ENCODE measurements around the gene FAM25G. TPM values are rescaled to one million over a fixed set of nuclear protein-coding genes. Genes with fewer than 3 reads are reported as not detected.
"Not testable (repeated sequence)": the region's sequence is repeated elsewhere in the genome, so short reads cannot be mapped to it uniquely, and the experiment has no call there.

FAM25G gene
- polyA plus RNA-seq, 3 donors, result not detected

DNA sequence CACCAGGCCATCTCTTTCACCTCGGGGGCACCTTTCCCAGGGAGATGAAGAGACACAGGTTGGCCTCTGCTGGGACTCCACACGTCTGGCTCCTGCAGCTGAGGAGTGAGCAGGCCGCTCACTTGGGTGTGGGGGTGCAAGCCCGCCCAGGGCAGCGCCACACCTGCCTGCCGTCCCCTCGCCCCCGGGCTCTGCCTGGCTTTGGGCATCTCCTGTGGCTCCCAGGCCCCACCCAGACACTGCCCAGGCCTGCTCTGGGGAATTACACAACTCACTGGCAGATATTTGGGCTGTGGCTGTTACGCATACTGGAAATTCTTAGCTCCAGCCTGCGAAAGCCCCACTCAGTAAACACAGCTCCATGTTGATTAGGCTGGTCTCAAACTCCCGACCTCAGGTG, 7.6 kb downstream of the FAM25G start, which contains the start of gene ANXA8:
Gene ANXA8 (minus strand): TSS at position 193 of the 400 bp plus-strand sequence. CDS start 182 bp downstream, at position 11.
- H3K36me3 ChIP-seq (replicated peaks in 1 of 2; ENCODE audit: control insufficient read depth in 1 of 2, insufficient read depth in 2 of 2, low read length in 2 of 2); H3K4me2 ChIP-seq (replicated peaks; ENCODE audit: extremely low read depth, low read length, poor library complexity, severe bottlenecking); H3K27me3 ChIP-seq (ENCODE audit: control insufficient read depth in 2 of 2, insufficient read depth in 2 of 2, low read length in 2 of 2); H3K9ac ChIP-seq (ENCODE audit: insufficient read depth, low read length, poor library complexity, severe bottlenecking); DNase-seq; H3K4me3 Mint-ChIP-seq; H3K9me3 Mint-ChIP-seq; H3K4me1 ChIP-seq (ENCODE audit: control insufficient read depth in 1 of 2, insufficient read depth in 2 of 2, low read length in 2 of 2); H3K27ac ChIP-seq (ENCODE audit: low read depth in 1 of 2, low read length in 2 of 2); H3K36me3 Mint-ChIP-seq; H3K4me3 ChIP-seq (replicated peaks in 1 of 3; ENCODE audit: low read depth in 2 of 3, low read length in 3 of 3); H3K27ac Mint-ChIP-seq; H2AFZ ChIP-seq (ENCODE audit: insufficient read depth, low read depth, low read length, poor library complexity, severe bottlenecking); H3K9me3 ChIP-seq (replicated peaks in 1 of 2; ENCODE audit: control insufficient read depth in 1 of 2, insufficient read depth in 1 of 2, low read length in 2 of 2); H3K4me1 Mint-ChIP-seq; H3K27me3 Mint-ChIP-seq (ENCODE audit: low read depth in 3 of 3); H3K79me2 ChIP-seq (ENCODE audit: insufficient read depth, low read length); intact Hi-C loops (cut with micrococcal nuclease); H4K20me1 ChIP-seq (ENCODE audit: insufficient read depth, low read length): not testable (repeated sequence)
- WGBS (ENCODE audit: insufficient coverage), result no CpG with 5 or more reads among the region's 11 CpGs

- H3K4me1 Mint-ChIP-seq; H3K36me3 ChIP-seq (replicated peaks in 1 of 2; ENCODE audit: control insufficient read depth in 1 of 2, insufficient read depth in 2 of 2, low read length in 2 of 2); H3K27ac ChIP-seq (ENCODE audit: low read depth in 1 of 2, low read length in 2 of 2); H3K4me2 ChIP-seq (replicated peaks; ENCODE audit: extremely low read depth, low read length, poor library complexity, severe bottlenecking); H3K9me3 Mint-ChIP-seq; H3K27ac Mint-ChIP-seq; H3K9ac ChIP-seq (ENCODE audit: insufficient read depth, low read length, poor library complexity, severe bottlenecking); H4K20me1 ChIP-seq (ENCODE audit: insufficient read depth, low read length); H3K4me1 ChIP-seq (ENCODE audit: control insufficient read depth in 1 of 2, insufficient read depth in 2 of 2, low read length in 2 of 2); H2AFZ ChIP-seq (ENCODE audit: insufficient read depth, low read depth, low read length, poor library complexity, severe bottlenecking); H3K27me3 ChIP-seq (ENCODE audit: control insufficient read depth in 2 of 2, insufficient read depth in 2 of 2, low read length in 2 of 2); H3K27me3 Mint-ChIP-seq (ENCODE audit: low read depth in 3 of 3); H3K4me3 Mint-ChIP-seq; H3K4me3 ChIP-seq (replicated peaks in 1 of 3; ENCODE audit: low read depth in 2 of 3, low read length in 3 of 3); intact Hi-C loops (cut with micrococcal nuclease); H3K79me2 ChIP-seq (ENCODE audit: insufficient read depth, low read length); DNase-seq; H3K9me3 ChIP-seq (replicated peaks in 1 of 2; ENCODE audit: control insufficient read depth in 1 of 2, insufficient read depth in 1 of 2, low read length in 2 of 2); H3K36me3 Mint-ChIP-seq: not testable (repeated sequence)
- WGBS (ENCODE audit: insufficient coverage), result no CpG with 5 or more reads among the region's 1 CpG
Measured at GRCh38 chr10:47482367-47482766, 9.1 kb downstream of the FAM25G start.

DNA sequence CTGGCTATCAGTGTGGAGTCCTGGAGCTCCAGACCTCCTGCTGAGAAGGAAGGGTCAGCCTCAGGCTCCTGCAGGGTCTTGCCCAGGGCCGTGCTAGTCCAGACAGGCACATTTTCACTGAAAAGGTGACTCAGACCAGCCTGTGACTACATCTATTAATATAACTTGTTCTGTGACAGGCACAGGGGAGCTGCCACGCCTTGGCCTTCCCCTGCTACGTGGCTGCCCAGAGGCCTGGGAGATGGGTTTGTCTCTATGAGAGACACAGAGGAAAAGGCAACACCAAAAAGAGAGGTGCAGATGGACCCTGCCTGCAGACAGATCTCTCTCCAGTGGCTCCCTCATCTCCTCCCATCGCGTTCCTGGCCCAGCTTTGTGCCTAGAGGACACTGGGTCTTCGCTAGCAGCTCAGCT, 9.7 kb downstream of the FAM25G start:
- intact Hi-C loops (cut with micrococcal nuclease); H3K36me3 ChIP-seq (replicated peaks in 1 of 2; ENCODE audit: control insufficient read depth in 1 of 2, insufficient read depth in 2 of 2, low read length in 2 of 2); H3K79me2 ChIP-seq (ENCODE audit: insufficient read depth, low read length); H3K4me3 Mint-ChIP-seq; H3K9me3 Mint-ChIP-seq; H3K27me3 ChIP-seq (ENCODE audit: control insufficient read depth in 2 of 2, insufficient read depth in 2 of 2, low read length in 2 of 2); DNase-seq; H3K27ac ChIP-seq (ENCODE audit: low read depth in 1 of 2, low read length in 2 of 2); H2AFZ ChIP-seq (ENCODE audit: insufficient read depth, low read depth, low read length, poor library complexity, severe bottlenecking); H3K4me2 ChIP-seq (replicated peaks; ENCODE audit: extremely low read depth, low read length, poor library complexity, severe bottlenecking); H3K36me3 Mint-ChIP-seq; H3K4me1 ChIP-seq (ENCODE audit: control insufficient read depth in 1 of 2, insufficient read depth in 2 of 2, low read length in 2 of 2); H3K9ac ChIP-seq (ENCODE audit: insufficient read depth, low read length, poor library complexity, severe bottlenecking); H3K4me3 ChIP-seq (replicated peaks in 1 of 3; ENCODE audit: low read depth in 2 of 3, low read length in 3 of 3); H3K4me1 Mint-ChIP-seq; H3K27me3 Mint-ChIP-seq (ENCODE audit: low read depth in 3 of 3); H4K20me1 ChIP-seq (ENCODE audit: insufficient read depth, low read length); H3K27ac Mint-ChIP-seq; H3K9me3 ChIP-seq (replicated peaks in 1 of 2; ENCODE audit: control insufficient read depth in 1 of 2, insufficient read depth in 1 of 2, low read length in 2 of 2): not testable (repeated sequence)
- no CpG with 5 or more reads among the region's 6 CpGs for whole genome bisulfite sequencing (ENCODE audit: insufficient coverage)

GRCh38 chr10:47481182-47481766, 10.2 kb downstream of the FAM25G start:
- no CpG with 5 or more reads among the region's 10 CpGs for WGBS (ENCODE audit: insufficient coverage)
- H2AFZ ChIP-seq (ENCODE audit: insufficient read depth, low read depth, low read length, poor library complexity, severe bottlenecking); H3K27me3 Mint-ChIP-seq (ENCODE audit: low read depth in 3 of 3); H3K36me3 Mint-ChIP-seq; H3K9me3 ChIP-seq (replicated peaks in 1 of 2; ENCODE audit: control insufficient read depth in 1 of 2, insufficient read depth in 1 of 2, low read length in 2 of 2); H4K20me1 ChIP-seq (ENCODE audit: insufficient read depth, low read length); H3K36me3 ChIP-seq (replicated peaks in 1 of 2; ENCODE audit: control insufficient read depth in 1 of 2, insufficient read depth in 2 of 2, low read length in 2 of 2); H3K4me2 ChIP-seq (replicated peaks; ENCODE audit: extremely low read depth, low read length, poor library complexity, severe bottlenecking); intact Hi-C loops (cut with micrococcal nuclease); H3K9ac ChIP-seq (ENCODE audit: insufficient read depth, low read length, poor library complexity, severe bottlenecking); H3K4me3 Mint-ChIP-seq; H3K4me1 Mint-ChIP-seq; H3K4me1 ChIP-seq (ENCODE audit: control insufficient read depth in 1 of 2, insufficient read depth in 2 of 2, low read length in 2 of 2); H3K27ac ChIP-seq (ENCODE audit: low read depth in 1 of 2, low read length in 2 of 2); H3K27ac Mint-ChIP-seq; H3K79me2 ChIP-seq (ENCODE audit: insufficient read depth, low read length); DNase-seq; H3K9me3 Mint-ChIP-seq; H3K4me3 ChIP-seq (replicated peaks in 1 of 3; ENCODE audit: low read depth in 2 of 3, low read length in 3 of 3); H3K27me3 ChIP-seq (ENCODE audit: control insufficient read depth in 2 of 2, insufficient read depth in 2 of 2, low read length in 2 of 2): not testable (repeated sequence)
